Measurements from ENCODE around the gene RASSF6. TPM values are rescaled to one million over a fixed set of nuclear protein-coding genes. Genes with fewer than 3 reads are reported as not detected.

RASSF6 gene
- total and polyA plus RNA-seq, 7 experiments from 2014 or later, result 0.04 to 0.42 (median 0.14) TPM; not detected in 1

- CTCF ChIA-PET, result no interaction called here
- Mint-ChIP-seq H3K9me3 (no peaks in the 10 kb centered on the region), H3K4me3 (no peak overlapping the region)
These were observed 33.6 kb downstream of the RASSF6 start for GRCh38 chr4:73586666-73587065.

DNA sequence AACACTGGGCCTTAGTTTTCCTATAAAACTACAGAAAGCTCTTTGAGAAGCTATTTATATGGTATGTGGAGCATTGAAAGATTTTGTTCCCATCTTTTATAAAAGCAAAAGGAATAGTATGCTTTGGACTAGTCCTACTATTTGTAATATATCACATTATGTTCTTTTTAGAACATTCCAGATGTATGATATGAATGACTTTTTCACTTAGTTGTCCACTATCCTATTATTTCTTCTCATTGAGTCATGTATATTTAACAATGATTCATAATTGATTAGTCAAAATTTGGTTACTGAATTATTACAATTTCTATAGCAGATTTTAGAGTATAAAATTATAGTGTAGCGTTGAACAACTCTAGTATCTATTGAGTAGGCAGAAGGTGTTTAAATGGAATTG, 34.2 kb downstream of the RASSF6 start:
- H3K4me3 ChIP-seq (ENCODE audit: low read length), result no peak overlapping the region
- Mint-ChIP-seq H3K36me3 (no peaks in the 10 kb centered on the region), H3K27me3 (peaks cover 0 to 5% (median 0%) of the 10 kb centered on the region in 5 donors), H3K27ac (no peak overlapping the region), H3K4me3 (no peak overlapping the region), H3K9me3 (peaks cover 0 to 4% (median 0%) of the 10 kb centered on the region in 11 donors), H3K4me1 (no peaks in the 10 kb centered on the region)
- no peaks in the 10 kb centered on the region for H3K27me3 ChIP-seq (ENCODE audit: control insufficient read depth in 2 of 2, insufficient read depth in 2 of 2, low read length in 2 of 2)
- no peak for DNase-seq
- ChIA-PET POLR2A (no interaction called here), CTCF (no interaction called here)
- H3K27ac ChIP-seq (ENCODE audit: low read depth, low read length), result no peak overlapping the region
- ATAC-seq, result no peak
- no peaks in the 10 kb centered on the region for H3K36me3 ChIP-seq (ENCODE audit: control insufficient read depth in 2 of 3, insufficient read depth in 3 of 3, low read length in 3 of 3)
- intact Hi-C loops (cut with micrococcal nuclease), result no loop called here
- H3K9me3 ChIP-seq (ENCODE audit: control insufficient read depth in 2 of 3, low read length in 3 of 3), result no peaks in the 10 kb centered on the region
- H3K4me1 ChIP-seq (ENCODE audit: control insufficient read depth in 2 of 2, insufficient read depth in 2 of 2, low read length in 2 of 2), result no peaks in the 10 kb centered on the region

More at GRCh38 chr4:73586666-73587065, 33.6 kb downstream of the RASSF6 start:
- Histone ChIP-seq H3K4me3 (ENCODE audit: low read length) (no peak overlapping the region), H3K4me1 (ENCODE audit: control insufficient read depth in 2 of 2, insufficient read depth in 2 of 2, low read length in 2 of 2) (no peaks in the 10 kb centered on the region), H3K27ac (ENCODE audit: low read depth, low read length) (no peak overlapping the region), H3K36me3 (ENCODE audit: control insufficient read depth in 2 of 3, insufficient read depth in 3 of 3, low read length in 3 of 3) (no peaks in the 10 kb centered on the region), H3K27me3 (ENCODE audit: control insufficient read depth in 2 of 2, insufficient read depth in 2 of 2, low read length in 2 of 2) (no peaks in the 10 kb centered on the region), H3K9me3 (ENCODE audit: control insufficient read depth in 2 of 3, low read length in 3 of 3) (no peaks in the 10 kb centered on the region)
- Mint-ChIP-seq H3K36me3 (no peaks in the 10 kb centered on the region), H3K4me1 (no peaks in the 10 kb centered on the region), H3K27me3 (peaks cover 0 to 4% (median 0%) of the 10 kb centered on the region in 5 donors), H3K27ac (no peak overlapping the region)
- POLR2A ChIA-PET, result no interaction called here
- intact Hi-C loops (cut with micrococcal nuclease), result no loop called here
- ATAC-seq (no peak), DNase-seq (no peak)

- H3K4me3 ChIP-seq (ENCODE audit: low read length), result no peak overlapping the region
- no peaks in the 10 kb centered on the region for H3K9me3 ChIP-seq (ENCODE audit: control insufficient read depth in 2 of 3, low read length in 3 of 3)
- Mint-ChIP-seq H3K9me3 (peaks cover 0 to 5% (median 0%) of the 10 kb centered on the region in 11 donors), H3K4me1 (no peaks in the 10 kb centered on the region), H3K27ac (no peak overlapping the region), H3K4me3 (no peak overlapping the region), H3K27me3 (peaks cover 0 to 5% (median 0%) of the 10 kb centered on the region in 5 donors), H3K36me3 (no peaks in the 10 kb centered on the region)
- no peak overlapping the region for H3K27ac ChIP-seq (ENCODE audit: low read depth, low read length)
- H3K27me3 ChIP-seq (ENCODE audit: control insufficient read depth in 2 of 2, insufficient read depth in 2 of 2, low read length in 2 of 2), result no peaks in the 10 kb centered on the region
- H3K36me3 ChIP-seq (ENCODE audit: control insufficient read depth in 2 of 3, insufficient read depth in 3 of 3, low read length in 3 of 3), result no peaks in the 10 kb centered on the region
- POLR2A ChIA-PET, result no interaction called here
- intact Hi-C loops (cut with micrococcal nuclease), result no loop called here
- no peaks in the 10 kb centered on the region for H3K4me1 ChIP-seq (ENCODE audit: control insufficient read depth in 2 of 2, insufficient read depth in 2 of 2, low read length in 2 of 2)
- ATAC-seq (no peak), DNase-seq (no peak)
- CTCF ChIA-PET, result no interaction called here
These were observed 34.9 kb downstream of the RASSF6 start for GRCh38 chr4:73585345-73585744.

- intact Hi-C loops (cut with micrococcal nuclease), result no loop called here
- DNase-seq (no peak), ATAC-seq (no peak)
- Histone ChIP-seq H3K4me3 (ENCODE audit: low read length) (no peak overlapping the region), H3K4me1 (ENCODE audit: control insufficient read depth in 2 of 2, insufficient read depth in 2 of 2, low read length in 2 of 2) (no peaks in the 10 kb centered on the region), H3K27ac (ENCODE audit: low read depth, low read length) (no peak overlapping the region), H3K36me3 (ENCODE audit: control insufficient read depth in 2 of 3, insufficient read depth in 3 of 3, low read length in 3 of 3) (no peaks in the 10 kb centered on the region), H3K9me3 (ENCODE audit: control insufficient read depth in 2 of 3, low read length in 3 of 3) (no peaks in the 10 kb centered on the region), H3K27me3 (ENCODE audit: control insufficient read depth in 2 of 2, insufficient read depth in 2 of 2, low read length in 2 of 2) (no peaks in the 10 kb centered on the region)
- POLR2A ChIA-PET, result no interaction called here
- CTCF ChIA-PET, result no interaction called here
- Mint-ChIP-seq H3K27ac (no peak overlapping the region), H3K27me3 (peaks cover 0 to 5% (median 0%) of the 10 kb centered on the region in 5 donors), H3K9me3 (peaks cover 0 to 5% (median 0%) of the 10 kb centered on the region in 11 donors), H3K4me1 (no peaks in the 10 kb centered on the region), H3K36me3 (no peaks in the 10 kb centered on the region), H3K4me3 (no peak overlapping the region)
These were observed 36.6 kb downstream of the RASSF6 start for GRCh38 chr4:73583666-73584065.

DNA sequence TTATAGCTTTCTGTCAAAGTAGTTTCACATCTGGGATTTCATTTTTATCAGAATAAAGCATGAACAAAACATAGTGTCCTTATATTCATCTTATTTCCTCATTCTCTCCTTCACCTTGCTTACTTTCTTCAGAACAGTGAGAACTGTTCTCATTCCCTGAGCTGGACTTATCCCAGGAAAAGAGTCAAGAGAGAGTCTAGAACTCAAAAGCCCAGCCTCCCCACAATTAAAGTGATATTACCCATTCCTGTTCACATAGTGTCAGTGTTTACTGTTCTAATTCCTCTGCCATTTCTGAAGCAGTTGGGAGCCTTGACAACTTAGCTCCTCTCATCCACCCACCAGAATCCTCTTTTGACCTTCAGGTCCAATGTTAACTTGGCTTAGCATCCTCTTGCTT, 42.9 kb downstream of the RASSF6 start:
- no peaks in the 10 kb centered on the region for H3K4me1 ChIP-seq (ENCODE audit: control insufficient read depth in 2 of 2, insufficient read depth in 2 of 2, low read length in 2 of 2)
- H3K9me3 ChIP-seq (ENCODE audit: control insufficient read depth in 2 of 3, low read length in 3 of 3), result no peaks in the 10 kb centered on the region
- no peak overlapping the region for H3K4me3 Mint-ChIP-seq
- POLR2A ChIA-PET, result no interaction called here
- H3K4me3 ChIP-seq (ENCODE audit: low read length), result no peak overlapping the region
- no peaks in the 10 kb centered on the region for H3K36me3 Mint-ChIP-seq
- H3K4me1 Mint-ChIP-seq, result peaks cover 0 to 2% (median 0%) of the 10 kb centered on the region in 7 donors
- H3K27me3 Mint-ChIP-seq, result peaks cover 0 to 5% (median 2%) of the 10 kb centered on the region in 5 donors
- CTCF ChIA-PET, result no interaction called here
- H3K27ac ChIP-seq (ENCODE audit: low read depth, low read length), result no peak overlapping the region
- intact Hi-C loops (cut with micrococcal nuclease), result no loop called here
- ATAC-seq (no peak), DNase-seq (no peak)
- H3K27ac Mint-ChIP-seq, result no peak overlapping the region
- peaks cover 0 to 5% (median 0%) of the 10 kb centered on the region in 11 donors for H3K9me3 Mint-ChIP-seq
- H3K36me3 ChIP-seq (ENCODE audit: control insufficient read depth in 2 of 3, insufficient read depth in 3 of 3, low read length in 3 of 3), result no peaks in the 10 kb centered on the region
- H3K27me3 ChIP-seq (ENCODE audit: control insufficient read depth in 2 of 2, insufficient read depth in 2 of 2, low read length in 2 of 2), result no peaks in the 10 kb centered on the region

- peaks cover 0 to 2% (median 0%) of the 10 kb centered on the region in 7 donors for H3K4me1 Mint-ChIP-seq
- peaks cover 0 to 4% (median 0%) of the 10 kb centered on the region in 11 donors for H3K9me3 Mint-ChIP-seq
- Histone ChIP-seq H3K27ac (ENCODE audit: low read depth, low read length) (no peak overlapping the region), H3K4me3 (ENCODE audit: low read length) (no peak overlapping the region), H3K27me3 (ENCODE audit: control insufficient read depth in 2 of 2, insufficient read depth in 2 of 2, low read length in 2 of 2) (no peaks in the 10 kb centered on the region), H3K9me3 (ENCODE audit: control insufficient read depth in 2 of 3, low read length in 3 of 3) (no peaks in the 10 kb centered on the region), H3K4me1 (ENCODE audit: control insufficient read depth in 2 of 2, insufficient read depth in 2 of 2, low read length in 2 of 2) (no peaks in the 10 kb centered on the region), H3K36me3 (ENCODE audit: control insufficient read depth in 2 of 3, insufficient read depth in 3 of 3, low read length in 3 of 3) (no peaks in the 10 kb centered on the region)
- H3K27me3 Mint-ChIP-seq, result peaks cover under 1 to 4% (median 4%) of the 10 kb centered on the region in 5 donors
- intact Hi-C loops (cut with micrococcal nuclease), result no loop called here
- H3K27ac Mint-ChIP-seq, result no peak overlapping the region
- H3K36me3 Mint-ChIP-seq, result no peaks in the 10 kb centered on the region
- ATAC-seq (no peak), DNase-seq (no peak)
- H3K4me3 Mint-ChIP-seq, result no peak overlapping the region
- POLR2A ChIA-PET, result no interaction called here
- CTCF ChIA-PET, result no interaction called here
These were observed 43.9 kb downstream of the RASSF6 start for GRCh38 chr4:73576381-73576780.

DNA sequence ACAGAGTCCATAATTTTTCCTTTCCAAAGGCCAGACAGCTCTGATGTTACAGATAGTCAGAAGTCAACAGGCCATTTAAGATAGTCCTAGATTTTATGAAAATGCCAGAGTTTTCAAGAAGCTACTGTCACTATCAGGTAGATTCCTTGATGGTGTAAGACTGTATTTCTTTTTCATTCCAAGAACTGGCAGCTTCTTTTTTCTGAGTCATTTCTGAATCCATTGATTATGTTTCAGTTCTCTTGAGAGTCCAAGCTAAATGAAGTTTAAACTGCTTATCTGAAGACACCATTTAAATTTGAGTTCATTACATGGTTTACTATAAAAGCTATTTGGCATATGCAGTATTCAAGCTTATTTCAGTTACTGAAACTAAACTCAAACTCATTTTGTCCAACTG, 44.6 kb downstream of the RASSF6 start:
- CTCF ChIA-PET, result interaction anchor here (0.5 kb wide), 1 partner anchor 83 kb away, joined by 3 read pairs; no protein-coding TSS in a partner anchor
- Mint-ChIP-seq H3K4me3 (no peak overlapping the region), H3K9me3 (peaks cover 0 to 3% (median 0%) of the 10 kb centered on the region in 11 donors), H3K27ac (no peak overlapping the region), H3K36me3 (no peaks in the 10 kb centered on the region), H3K4me1 (peaks cover 0 to 2% (median 0%) of the 10 kb centered on the region in 7 donors), H3K27me3 (peaks cover 1 to 5% (median 4%) of the 10 kb centered on the region in 5 donors)
- no peak for DNase-seq
- POLR2A ChIA-PET, result no interaction called here
- no peaks in the 10 kb centered on the region for H3K9me3 ChIP-seq (ENCODE audit: control insufficient read depth in 2 of 3, low read length in 3 of 3)
- no peak overlapping the region for H3K27ac ChIP-seq (ENCODE audit: low read depth, low read length)
- intact Hi-C loops (cut with micrococcal nuclease), result loop anchor here in 1 of 2 donors (2.0 kb wide), 1 partner anchor 77 kb away; no protein-coding TSS in a partner anchor
- no peaks in the 10 kb centered on the region for H3K27me3 ChIP-seq (ENCODE audit: control insufficient read depth in 2 of 2, insufficient read depth in 2 of 2, low read length in 2 of 2)
- no peak for ATAC-seq
- H3K36me3 ChIP-seq (ENCODE audit: control insufficient read depth in 2 of 3, insufficient read depth in 3 of 3, low read length in 3 of 3), result no peaks in the 10 kb centered on the region
- no peak overlapping the region for H3K4me3 ChIP-seq (ENCODE audit: low read length)
- H3K4me1 ChIP-seq (ENCODE audit: control insufficient read depth in 2 of 2, insufficient read depth in 2 of 2, low read length in 2 of 2), result no peaks in the 10 kb centered on the region
